Activated T-cell treated with anti-CD3 and anti-CD28 coated beads, Interleukin-2, amount 50 U/mL, for 1 hour (primary cell): ENCODE results near the gene TMEM235.
"Not testable (repeated sequence)": the region's sequence is repeated elsewhere in the genome, so short reads cannot be mapped to it uniquely, and the experiment has no call there.

Source experiments
- DNase-seq: peaks from one replicate; pipeline ENCODE4 v3.0.0-alpha.2; 2020

TMEM235 gene

DNA sequence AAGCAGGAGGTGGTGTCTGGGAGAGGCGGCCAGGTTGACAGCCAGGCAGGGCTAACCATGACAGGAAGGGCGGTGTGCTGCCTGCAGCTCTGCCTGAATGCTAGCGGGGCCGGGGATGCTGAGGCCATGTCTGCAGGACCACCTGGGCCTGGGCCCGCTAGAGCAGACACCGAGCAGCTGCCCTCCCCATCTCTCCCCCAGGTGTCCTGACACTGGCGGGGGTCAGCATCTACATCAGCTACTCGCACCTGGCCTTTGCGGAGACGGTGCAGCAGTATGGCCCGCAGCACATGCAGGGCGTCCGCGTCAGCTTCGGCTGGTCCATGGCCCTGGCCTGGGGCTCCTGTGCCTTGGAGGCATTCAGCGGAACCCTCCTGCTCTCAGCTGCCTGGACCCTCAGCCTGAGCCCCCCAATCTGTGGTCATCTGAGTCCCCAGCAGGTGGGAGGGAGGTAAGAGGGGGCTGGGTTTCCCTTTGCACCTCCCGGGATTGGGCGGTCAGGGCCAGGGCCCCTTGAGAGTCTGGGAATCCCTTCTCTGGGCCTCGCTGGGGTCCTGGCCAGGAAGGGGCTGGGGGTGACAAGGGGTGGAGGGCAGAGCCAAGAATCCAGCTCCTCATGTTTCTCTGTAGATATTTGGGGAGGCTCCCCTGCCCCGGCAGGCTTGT is 7.5 kb downstream of the TMEM235 start:
- DNase-seq: no peak

GRCh38 chr17:78239489-78239931 is 8.1 kb downstream of the TMEM235 start:
- DNase-seq: no peak

- DNase-seq: no peak
These were observed 8.7 kb downstream of the TMEM235 start for GRCh38 chr17:78240012-78240655.

DNA sequence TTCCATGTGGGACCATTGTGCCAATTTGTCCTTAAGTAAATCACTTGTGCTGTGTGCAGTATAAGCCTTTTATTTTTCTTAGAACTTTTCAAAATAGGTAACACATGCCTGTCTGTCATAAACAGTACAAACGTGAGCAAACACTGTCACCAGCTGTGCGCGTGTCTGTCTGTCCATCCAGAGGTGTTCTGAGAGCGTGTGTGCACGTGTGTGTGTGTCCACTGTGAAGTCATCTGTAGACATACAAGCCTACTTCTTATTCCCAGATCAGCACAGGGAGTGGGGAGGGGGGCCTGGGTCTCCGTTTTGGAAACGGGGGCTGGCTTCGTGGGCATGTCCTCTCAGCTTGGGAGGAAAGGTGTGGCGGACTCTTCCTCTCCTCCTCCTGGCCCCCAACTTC is 9.4 kb downstream of the TMEM235 start:
- DNase-seq: no peak

GRCh38 chr17:78241277-78242023 is 10.0 kb downstream of the TMEM235 start:
- DNase-seq: no peak

- no peak for DNase-seq
These were observed 10.8 kb downstream of the TMEM235 start for GRCh38 chr17:78242024-78242742.

DNA sequence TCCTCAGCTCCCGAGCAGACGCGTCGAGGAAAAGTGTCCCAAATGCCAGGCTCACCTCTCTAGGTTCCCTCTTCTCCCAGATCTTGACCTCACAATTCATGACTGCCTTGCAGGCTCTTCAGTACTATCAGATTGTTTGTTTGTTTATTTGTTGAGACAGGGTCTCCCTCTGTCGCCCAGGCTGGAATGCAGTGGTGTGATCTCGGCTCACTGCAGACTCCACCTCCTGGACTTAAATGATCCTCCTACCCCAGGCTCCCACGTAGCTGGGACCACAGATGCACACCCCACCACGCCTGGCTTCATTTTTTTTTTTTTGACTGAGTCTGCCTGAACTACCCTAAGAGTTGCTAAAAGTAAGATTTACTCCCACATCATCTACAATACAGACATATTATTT is 15.9 kb downstream of the TMEM235 start:
- no peak for DNase-seq

GRCh38 chr17:78248051-78248914 is 16.9 kb downstream of the TMEM235 start:
- DNase-seq: no peak

- no peak for DNase-seq
These were observed 17.8 kb downstream of the TMEM235 start for GRCh38 chr17:78249074-78249817.

DNA sequence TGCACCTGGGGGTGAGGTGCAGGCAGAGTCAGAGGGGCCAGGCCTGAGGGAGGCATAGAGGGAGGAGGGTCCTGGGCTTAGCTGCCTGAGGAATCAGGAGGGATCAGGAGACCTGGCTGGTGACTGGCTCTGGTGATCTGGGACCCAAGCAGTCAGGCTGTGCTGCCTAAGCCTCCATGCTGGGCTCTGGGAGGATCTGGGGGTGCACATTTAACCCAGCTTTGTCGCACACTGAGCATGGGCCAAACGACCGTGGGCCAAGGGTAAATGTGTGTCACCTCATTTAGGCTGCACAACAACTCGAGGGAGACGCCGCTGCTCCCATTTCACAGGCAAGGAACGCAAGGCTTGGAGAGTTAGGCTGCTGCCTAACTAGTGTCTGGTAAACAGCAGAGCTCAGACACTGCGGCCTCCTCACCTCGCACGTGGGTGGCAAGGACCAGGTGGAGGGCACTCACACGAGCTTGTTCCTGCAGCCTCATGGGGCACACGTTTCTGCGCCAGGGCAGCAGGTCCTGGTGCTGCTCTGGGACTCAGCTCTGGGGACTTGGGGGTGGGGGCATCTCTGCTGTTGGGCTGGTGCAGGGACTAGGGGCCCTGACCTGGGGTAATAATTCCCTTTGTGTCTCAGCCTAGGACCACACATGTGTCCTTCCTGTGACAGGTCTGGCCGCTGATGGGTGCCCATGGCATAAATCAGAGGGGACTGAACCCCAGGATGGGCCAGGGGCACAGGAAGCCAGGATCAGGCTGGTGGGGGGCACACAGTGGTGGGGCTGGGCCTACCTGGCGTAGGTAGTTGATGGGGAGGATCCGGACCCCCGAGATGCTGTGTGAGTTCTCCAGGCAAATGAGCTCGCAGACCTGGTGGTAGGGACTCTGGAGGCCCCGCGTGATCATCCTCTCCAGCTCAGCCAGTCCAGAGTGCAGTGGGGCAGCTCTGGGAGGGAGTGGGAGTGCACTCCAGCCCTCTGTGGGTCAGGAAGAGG is 18.7 kb downstream of the TMEM235 start:
- no peak for DNase-seq

GRCh38 chr17:78250891-78251772 is 19.7 kb downstream of the TMEM235 start:
- DNase-seq: peak; percentile 87

DNA sequence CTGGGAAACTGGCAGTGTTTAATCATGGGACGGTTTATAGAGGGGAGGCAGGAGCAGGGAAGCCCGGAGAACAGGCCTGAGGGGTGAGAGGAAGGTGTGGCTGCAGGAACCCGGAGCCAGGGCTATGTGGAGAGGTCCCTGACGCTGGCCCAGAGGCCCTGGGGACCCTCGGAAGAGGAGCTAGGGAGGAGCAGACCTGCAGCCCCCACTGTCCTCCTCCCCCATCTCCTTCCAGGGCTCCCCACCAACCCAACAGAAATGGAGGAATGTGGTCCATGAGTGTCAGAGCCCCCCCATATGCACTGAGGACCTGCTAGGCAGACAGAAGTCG is 20.3 kb downstream of the TMEM235 start:
- no peak for DNase-seq

DNA sequence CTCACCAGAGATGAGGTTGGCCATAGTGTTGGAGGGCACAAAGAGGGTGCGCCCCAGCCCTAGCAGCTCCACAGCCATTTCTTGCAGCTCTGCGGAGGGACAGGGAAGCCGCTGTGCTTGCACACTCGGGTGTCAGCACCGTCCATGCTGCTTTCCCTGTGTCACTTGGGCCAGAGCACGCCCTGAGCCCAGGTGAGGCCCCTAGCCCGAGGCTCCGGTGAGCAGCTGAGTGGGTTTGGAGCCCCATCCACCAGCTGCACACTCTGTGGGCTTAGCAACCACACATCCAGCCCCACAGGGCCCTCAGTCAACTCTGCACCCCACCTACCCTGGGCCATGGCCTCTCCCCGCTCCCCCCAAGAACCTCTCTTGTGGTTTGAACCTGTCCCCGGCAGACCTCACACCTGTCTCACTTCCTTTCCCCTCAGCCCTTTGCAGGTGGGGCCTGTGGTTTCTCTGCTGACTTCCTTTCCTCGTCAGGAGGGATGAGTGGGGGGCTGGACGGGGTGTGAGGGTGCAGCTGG is 20.7 kb downstream of the TMEM235 start:
- DNase-seq: peak; percentile 76

GRCh38 chr17:78252701-78253635 is 21.5 kb downstream of the TMEM235 start:
- no peak for DNase-seq

- not testable (repeated sequence) for DNase-seq
These were observed 22.2 kb downstream of the TMEM235 start for GRCh38 chr17:78253636-78253945.

DNA sequence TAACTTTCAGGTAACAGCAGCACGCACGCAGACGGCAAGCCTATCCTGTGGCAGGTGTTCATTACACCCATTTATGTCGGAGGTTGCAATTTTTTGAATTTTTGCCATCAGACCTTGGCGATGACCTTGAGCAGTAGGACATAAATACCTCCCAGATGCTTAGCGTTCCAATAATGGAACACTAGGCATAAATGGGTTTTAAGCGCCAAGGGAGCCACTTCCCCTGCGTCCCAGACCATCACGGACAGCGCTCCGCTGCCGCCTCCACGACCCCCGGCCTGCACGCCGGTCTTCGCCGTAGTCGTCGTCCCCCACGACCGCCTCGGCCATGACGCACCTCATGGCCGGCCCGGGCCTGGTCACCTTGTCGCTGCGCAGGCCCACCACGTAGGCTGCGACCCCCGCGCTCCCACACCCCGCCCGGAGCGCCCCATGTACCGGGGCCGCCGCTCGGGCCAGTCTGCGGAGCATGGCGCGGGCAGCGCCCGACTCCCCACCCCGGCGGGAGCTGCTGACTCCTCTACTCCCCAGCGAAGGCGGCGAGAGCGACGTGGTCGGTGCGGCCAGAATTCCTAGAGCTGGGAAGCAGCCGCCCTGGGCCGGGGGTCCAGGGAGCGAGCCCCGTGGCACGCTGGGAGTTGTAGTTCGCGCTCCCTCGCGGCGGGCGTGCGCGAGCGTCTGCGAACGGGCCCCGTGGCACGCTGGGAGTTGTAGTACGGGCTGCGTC is 22.7 kb downstream of the TMEM235 start:
- DNase-seq: peak; percentile 83

GRCh38 chr17:78255029-78255656 is 23.7 kb downstream of the TMEM235 start:
- no peak for DNase-seq
